Measurements from ENCODE around the gene GAB3. TPM values are rescaled to one million over a fixed set of nuclear protein-coding genes. Genes with fewer than 3 reads are reported as not detected.

The GAB3 gene
- total RNA-seq, 6 experiments from 2014 or later = 0.64 to 1.7 (median 1.1) TPM

DNA sequence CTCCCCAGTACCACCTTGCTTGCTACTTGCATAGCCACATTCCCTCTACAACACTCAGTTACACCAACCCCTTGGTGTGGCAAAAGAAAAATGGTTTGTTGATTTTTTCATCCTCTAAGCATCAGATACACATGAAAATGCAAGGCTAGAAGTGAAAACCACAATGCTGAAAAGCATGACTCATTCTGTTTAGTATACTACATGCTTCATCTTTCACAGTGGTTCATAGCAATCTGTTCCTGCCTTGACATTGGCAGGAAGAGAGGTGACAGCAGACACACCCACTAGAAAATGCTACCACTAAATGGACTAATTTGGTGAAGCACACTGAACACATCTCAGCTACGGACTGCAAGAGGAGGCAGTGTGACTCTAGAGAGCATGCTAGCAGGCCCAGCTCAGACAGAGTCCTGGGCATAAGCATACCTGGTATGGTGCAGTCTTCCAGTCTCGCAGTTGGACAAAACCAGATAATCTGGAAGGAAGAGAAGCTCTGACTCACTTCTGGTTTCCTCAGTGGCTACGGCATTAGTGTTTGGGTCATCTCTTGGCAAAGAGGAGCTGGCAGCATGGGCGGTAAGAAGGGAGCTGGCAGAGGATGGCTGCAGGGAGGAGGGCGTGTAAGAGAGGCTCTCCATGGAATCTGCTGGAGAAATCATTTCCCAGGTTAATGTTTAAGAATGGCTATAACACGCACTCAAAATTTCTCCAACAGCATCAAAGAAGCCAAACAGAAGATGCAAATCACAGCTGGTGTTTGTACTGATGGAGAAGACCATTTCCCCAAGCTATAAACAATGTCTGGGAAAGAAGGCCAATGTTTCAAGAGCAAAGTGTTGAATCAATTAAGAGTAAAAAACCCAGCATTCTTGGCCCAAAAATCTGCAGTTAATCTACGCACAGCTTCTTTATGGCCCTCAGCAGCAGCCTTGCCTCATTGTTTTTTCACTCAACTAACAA, 37.8 kb downstream of the GAB3 start:
- TF ChIP-seq POLR2A (IDR thresholded peaks at IDR 0.05) = no peak
- TF ChIP-seq, protein P1, sequence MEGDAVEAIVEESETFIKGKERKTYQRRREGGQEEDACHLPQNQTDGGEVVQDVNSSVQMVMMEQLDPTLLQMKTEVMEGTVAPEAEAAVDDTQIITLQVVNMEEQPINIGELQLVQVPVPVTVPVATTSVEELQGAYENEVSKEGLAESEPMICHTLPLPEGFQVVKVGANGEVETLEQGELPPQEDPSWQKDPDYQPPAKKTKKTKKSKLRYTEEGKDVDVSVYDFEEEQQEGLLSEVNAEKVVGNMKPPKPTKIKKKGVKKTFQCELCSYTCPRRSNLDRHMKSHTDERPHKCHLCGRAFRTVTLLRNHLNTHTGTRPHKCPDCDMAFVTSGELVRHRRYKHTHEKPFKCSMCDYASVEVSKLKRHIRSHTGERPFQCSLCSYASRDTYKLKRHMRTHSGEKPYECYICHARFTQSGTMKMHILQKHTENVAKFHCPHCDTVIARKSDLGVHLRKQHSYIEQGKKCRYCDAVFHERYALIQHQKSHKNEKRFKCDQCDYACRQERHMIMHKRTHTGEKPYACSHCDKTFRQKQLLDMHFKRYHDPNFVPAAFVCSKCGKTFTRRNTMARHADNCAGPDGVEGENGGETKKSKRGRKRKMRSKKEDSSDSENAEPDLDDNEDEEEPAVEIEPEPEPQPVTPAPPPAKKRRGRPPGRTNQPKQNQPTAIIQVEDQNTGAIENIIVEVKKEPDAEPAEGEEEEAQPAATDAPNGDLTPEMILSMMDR (IDR thresholded peaks at IDR 0.05) = no peak
- intact Hi-C loops (cut with DNase I) = no loop called here
- WGBS (ENCODE audit: insufficient coverage, low coverage, low lambda C conversion rate, missing lambda C conversion rate) = 70% methylated on average over 6 of the region's 7 CpGs
- Histone ChIP-seq H3K36me3 (no peaks in the 10 kb centered on the region), H3K4me3 (no peak overlapping the region), H3K27me3 (peaks cover 0 to 8% of the 10 kb centered on the region in 2 donors), H3K4me1 (no peaks in the 10 kb centered on the region), H3K9me3 (no peaks in the 10 kb centered on the region), H3K27ac (no peak overlapping the region)
- DNase-seq (no peak), ATAC-seq (peak in 1 of 4 donors; percentile 24)

DNA sequence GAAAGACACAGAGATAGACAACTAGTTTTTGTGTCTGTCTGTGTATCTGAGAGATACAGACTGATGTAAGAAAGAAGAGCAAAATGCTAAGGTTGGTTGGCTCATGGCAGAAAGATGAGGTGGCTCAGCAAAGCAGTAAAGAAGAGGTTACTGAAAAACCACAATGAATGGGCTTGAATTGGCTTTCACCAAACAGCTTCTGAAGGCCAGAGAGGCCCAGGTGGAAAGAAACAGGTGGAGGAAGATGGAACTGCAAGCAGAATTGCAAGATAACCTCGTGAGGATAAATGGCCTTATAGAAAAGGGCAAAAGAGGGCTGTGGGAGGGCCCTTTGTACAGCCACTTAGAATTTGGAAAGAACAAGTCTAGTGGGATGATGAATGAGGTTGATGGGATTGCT, 39.6 kb downstream of the GAB3 start:
- DNase-seq (no peak), ATAC-seq (no peak)
- intact Hi-C loops (cut with DNase I) = no loop called here
- TF ChIP-seq, protein P1 (IDR thresholded peaks at IDR 0.05) = no peak
- no peak for TF ChIP-seq POLR2A (IDR thresholded peaks at IDR 0.05)
- Histone ChIP-seq H3K36me3 (no peaks in the 10 kb centered on the region), H3K4me3 (no peak overlapping the region), H3K27ac (no peak overlapping the region), H3K27me3 (peaks cover 0 to 8% of the 10 kb centered on the region in 2 donors), H3K4me1 (no peaks in the 10 kb centered on the region), H3K9me3 (no peaks in the 10 kb centered on the region)
- 28% methylated on average over 1 of the region's 1 CpG for WGBS (ENCODE audit: insufficient coverage, low coverage, low lambda C conversion rate, missing lambda C conversion rate)

DNA sequence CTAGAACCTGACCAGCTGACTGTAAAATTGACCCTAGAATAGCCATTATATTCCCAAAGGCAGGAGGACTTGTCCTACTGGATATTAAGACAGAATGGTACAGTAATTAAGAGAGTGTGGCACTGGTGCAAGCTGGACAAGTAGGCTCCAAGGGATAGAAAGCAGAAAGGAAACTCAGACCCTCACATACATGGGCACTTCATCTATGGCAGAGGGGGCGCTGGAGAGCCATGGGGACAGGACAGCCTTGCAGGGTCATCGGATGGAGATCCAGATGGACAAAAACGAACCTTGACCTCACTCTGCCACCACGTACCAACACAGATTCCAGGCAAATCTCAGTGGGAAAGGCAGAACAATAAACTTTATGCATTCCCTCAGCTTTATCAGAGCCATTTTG, 40.6 kb downstream of the GAB3 start:
- 56% methylated on average over 4 of the region's 4 CpGs for WGBS (ENCODE audit: insufficient coverage, low coverage, low lambda C conversion rate, missing lambda C conversion rate)
- intact Hi-C loops (cut with DNase I) = no loop called here

DNA sequence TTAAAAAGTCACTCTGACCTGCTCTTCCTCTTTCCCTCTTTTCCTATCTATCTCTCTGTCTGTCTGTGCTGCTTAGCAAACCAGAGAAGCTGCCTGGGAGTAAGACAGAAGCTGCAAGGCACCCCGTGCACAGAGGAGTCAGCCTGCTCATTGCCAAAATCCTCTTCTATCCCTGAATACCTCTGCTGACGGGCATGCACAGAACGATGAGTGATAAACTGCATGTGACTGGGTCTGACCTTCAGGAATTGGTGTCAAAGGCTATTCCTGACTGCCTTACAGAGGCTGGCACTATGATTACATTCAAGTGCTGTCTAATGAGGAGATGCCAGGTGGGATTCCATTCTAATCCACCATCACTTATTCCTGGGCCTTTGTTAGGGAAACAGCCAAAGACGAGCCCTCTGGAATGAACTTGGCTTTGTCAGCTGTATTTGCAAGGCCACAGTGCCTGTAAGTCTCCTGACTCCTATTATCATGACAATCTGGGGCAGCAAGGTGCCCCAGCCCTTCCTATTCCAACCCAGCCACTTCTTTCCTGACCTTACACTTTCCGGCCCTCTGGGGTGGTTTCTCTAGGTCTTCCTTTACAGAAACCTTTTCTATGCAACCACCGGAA, 52.1 kb downstream of the GAB3 start:
- Histone ChIP-seq H3K9me3 (no peaks in the 10 kb centered on the region), H3K4me3 (no peak overlapping the region), H3K4me1 (no peaks in the 10 kb centered on the region), H3K36me3 (no peaks in the 10 kb centered on the region), H3K27ac (no peak overlapping the region), H3K27me3 (peaks cover 0 to 3% of the 10 kb centered on the region in 2 donors)
- WGBS (ENCODE audit: insufficient coverage, low coverage, low lambda C conversion rate, missing lambda C conversion rate) = 59% methylated on average over 6 of the region's 6 CpGs
- no peak for TF ChIP-seq POLR2A (IDR thresholded peaks at IDR 0.05)
- TF ChIP-seq, protein P1 (IDR thresholded peaks at IDR 0.05) = no peak
- ATAC-seq (no peak), DNase-seq (no peak)
- intact Hi-C loops (cut with DNase I) = no loop called here

More for the DNA sequence above, 40.6 kb downstream of the GAB3 start:
- DNase-seq (no peak), ATAC-seq (no peak)
- Histone ChIP-seq H3K4me3 (no peak overlapping the region), H3K27me3 (peaks cover 0 to 3% of the 10 kb centered on the region in 2 donors), H3K27ac (no peak overlapping the region), H3K4me1 (no peaks in the 10 kb centered on the region), H3K9me3 (no peaks in the 10 kb centered on the region), H3K36me3 (no peaks in the 10 kb centered on the region)
- TF ChIP-seq POLR2A (IDR thresholded peaks at IDR 0.05) = no peak
- TF ChIP-seq, protein P1 (IDR thresholded peaks at IDR 0.05) = no peak

All from right lobe of liver (tissue), 6 donors.